Measurements from ENCODE around the gene ZDHHC1.

The ZDHHC1 gene, protein sequence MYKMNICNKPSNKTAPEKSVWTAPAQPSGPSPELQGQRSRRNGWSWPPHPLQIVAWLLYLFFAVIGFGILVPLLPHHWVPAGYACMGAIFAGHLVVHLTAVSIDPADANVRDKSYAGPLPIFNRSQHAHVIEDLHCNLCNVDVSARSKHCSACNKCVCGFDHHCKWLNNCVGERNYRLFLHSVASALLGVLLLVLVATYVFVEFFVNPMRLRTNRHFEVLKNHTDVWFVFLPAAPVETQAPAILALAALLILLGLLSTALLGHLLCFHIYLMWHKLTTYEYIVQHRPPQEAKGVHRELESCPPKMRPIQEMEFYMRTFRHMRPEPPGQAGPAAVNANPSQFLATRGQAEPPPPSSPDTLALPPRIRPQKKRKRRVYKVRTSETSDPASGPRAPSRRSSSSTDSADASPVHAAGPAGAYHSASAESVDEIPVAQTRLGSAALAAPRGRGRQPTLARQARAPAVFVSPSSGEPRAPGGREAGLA

DNA sequence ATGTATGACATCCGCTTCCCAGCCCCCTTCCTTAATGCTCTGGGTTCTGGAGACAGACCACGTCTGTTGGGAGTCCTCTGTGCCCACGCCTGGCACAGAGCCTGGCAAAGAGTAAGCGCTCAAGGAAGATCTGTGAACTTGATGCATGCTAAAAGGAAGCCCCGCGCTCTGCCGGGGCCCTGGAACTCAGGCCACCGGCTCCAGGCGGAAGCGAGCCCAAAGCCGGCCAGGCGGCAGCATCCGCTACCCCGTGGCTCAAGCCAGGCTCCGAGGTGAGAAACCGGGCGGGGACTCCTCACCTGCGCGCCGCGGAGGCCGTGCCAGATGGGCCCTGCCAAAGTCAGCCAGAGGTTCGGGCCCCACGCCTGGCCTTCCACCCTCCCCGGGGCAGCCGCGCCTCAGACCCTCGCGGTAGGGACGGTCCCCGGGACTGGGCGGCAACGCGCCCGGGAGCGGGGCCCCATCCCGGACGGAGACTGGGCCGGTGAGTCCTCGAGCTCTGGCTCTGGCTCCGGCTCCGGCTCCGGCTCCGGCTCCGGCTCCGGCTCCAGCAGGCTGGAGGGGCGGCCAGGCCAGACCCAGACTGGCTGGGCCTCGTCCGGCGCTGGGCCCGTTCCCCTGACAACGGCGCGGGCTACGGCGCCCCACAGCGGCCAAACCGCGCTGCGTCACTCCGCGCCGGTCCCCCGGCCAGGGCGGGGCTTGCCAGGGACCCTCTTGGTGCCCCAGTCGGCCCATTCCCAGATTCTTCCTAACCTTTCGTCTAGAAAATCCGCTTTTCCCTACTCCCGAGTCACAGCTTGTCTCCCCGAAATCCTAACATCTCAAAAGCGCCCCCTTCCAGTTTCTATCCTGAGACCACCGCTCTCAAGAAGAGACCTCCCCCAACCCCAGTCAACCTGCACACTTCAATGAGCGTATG lies at the start of gene ZDHHC1:
Gene ZDHHC1, minus strand, starts transcription at position 606 of the 922 bp plus-strand sequence. CDS start 8,702 bp downstream, outside the sequence.
- peak; percentile 25 for DNase-seq (ENCODE audit: low read depth)

DNA sequence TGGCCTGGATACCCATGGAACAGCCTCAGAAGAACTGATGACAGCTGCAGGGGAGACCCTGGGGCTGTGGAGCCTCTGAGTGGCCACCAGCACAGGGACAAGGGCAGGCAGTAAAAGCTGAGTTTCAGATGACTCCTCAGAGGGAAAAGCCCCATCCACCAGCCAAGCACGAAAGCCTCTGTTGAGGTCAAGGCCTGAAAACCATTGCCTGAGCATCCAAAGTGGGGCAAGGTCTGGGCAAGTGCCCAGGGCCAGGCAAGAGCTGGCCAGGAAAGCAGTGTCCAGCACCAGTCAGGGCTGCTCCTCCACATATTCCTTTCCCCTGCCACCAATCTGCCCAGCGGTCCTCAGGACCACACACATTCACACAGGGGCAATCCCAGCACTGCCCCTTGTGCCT lies 48.3 kb upstream of the ZDHHC1 start:
- no peak for DNase-seq (ENCODE audit: low read depth)

DNA sequence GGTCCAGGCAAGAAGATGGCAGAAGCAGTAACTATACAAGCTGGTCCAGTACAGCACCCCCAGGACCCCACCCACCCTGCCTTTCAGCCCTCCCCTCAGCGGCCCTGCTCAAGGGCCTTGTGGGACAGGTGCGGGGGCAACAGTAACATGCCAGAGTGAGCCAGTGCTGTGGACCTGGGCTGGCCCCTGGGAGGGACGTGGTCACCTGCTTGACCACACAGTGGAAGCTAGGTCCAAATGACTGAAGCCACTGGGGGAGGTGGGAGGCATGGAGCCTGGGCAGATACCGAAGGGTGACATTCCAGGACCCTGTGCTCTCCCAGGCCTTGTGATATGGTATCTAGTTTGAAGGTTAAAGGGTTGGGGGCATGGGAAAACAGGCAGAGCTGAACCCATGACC lies 47.4 kb upstream of the ZDHHC1 start:
- DNase-seq (ENCODE audit: low read depth), result no peak

DNA sequence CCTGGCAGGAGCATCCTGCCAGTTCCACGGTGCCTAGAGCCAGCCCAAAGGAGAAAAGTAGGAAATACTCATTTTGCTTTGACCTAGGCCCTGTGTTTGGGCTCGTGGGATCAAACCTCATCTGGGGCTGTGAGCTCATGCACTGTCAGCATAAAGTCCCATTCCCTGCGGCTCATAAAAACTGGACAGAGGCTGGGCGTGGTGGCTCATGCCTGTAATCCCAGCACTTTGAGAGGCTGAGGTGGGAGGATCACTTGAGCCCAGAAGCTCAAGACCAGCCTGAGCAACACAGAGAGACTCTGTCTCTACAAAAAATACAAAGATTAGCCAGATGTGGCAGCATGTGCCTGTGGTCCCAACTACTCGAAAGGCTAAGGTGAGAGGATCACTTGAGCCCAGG lies 46.8 kb upstream of the ZDHHC1 start:
- DNase-seq (ENCODE audit: low read depth), result no peak

DNA sequence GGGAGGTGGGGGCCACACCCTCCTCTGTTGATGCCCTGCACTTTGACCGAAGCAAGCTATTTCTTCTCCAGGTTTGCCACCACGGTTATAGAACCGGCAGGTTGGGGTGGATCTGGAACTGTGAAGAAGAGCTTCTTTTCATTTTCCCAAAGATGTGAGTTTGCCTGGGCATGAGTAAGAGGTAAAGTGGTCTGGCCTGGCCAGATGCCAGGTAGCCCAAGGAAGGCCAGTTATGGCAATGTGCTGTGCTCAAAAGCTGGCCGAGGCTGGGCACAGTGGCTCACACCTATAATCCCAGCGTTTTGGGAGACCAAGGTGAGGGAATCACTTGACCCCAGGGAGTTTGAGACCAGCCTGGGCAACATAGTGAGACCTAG lies 46.0 kb upstream of the ZDHHC1 start:
- DNase-seq (ENCODE audit: low read depth), result no peak

DNA sequence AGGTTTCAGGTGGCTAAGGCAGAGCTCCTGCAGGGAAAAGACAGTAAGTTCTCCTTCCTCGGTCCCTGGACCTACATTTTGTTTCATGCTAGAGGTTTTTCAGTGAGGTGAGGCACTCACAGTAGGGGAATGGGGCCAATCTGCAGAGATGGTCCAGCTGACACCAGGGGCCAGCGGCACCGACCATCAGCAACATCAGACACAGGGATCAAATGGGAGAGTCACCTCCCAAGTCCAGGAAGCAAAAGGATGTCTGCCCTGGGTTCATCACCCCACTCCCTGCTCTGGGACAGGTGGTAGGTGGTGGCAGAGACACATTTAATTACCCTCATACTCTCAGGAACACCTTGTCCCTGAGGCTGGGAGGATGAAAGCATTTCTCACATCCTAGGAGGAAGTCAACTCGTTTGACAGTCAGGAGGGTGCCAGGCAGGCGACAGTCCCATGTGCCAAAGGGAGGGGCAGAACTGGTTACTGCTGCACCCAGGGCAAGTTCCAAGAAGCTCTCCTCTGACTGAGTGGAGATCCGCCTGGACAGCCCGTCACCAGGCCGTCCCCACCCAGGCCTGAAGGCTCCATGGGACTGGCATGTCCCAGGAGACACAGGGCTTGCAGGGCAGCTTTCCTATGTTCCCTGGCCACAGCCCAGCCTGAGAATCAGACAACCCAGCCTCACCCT lies 45.5 kb upstream of the ZDHHC1 start:
- no peak for DNase-seq (ENCODE audit: low read depth)

DNA sequence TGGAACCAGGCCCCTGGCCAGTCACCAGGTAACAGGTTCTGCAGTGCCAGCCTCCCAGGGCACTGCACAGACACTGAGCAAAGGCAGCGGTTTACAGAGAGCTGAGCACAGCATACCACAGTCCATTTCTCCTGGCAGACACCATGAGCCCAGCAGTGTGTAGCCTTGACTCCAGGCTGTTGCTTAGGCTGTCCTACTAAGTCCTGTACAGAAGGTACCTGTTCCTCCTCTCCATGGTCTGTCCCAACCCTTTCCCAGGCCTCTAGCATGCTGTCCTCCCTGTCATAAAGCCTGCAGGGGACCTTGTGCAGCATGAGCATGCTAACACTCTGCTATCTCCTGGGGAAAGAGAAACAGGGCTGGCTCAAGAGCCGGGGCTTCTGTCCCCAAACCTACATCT lies 44.7 kb upstream of the ZDHHC1 start:
- DNase-seq (ENCODE audit: low read depth), result no peak

DNA sequence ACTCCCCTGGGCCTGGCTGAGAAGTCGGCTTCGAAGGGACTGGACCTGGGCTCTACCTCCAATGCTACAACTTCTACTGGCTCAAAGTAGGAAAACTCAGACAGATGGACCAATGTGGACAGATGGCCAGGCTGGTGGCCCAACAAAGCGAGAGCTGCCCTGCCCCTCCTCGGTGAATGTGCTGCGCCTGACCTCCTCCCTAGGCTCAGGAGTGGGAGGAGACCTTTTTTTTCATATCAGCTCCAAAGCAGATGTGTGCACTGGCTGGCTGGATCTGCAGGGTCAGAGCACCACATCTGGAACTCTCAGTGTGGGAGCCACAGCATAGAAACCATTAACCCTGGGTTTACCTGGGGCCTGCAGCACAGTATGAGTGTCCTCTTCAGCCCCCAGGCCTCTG lies 43.9 kb upstream of the ZDHHC1 start:
- no peak for DNase-seq (ENCODE audit: low read depth)

DNA sequence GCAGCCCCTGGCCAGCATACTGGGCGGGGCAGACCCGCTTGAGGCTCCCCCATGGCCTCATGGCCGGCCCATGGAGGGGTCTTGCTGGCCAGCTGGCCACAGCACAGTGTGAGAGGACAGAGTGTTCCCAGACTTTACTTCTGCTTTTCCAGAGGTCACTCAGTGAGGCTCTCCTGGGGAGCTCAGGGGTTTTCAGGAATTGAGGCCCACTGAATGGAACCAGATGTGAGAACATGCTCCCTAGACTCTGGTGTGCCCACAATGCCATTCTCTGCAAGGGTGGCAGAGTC lies 43.5 kb upstream of the ZDHHC1 start:
- no peak for DNase-seq (ENCODE audit: low read depth)

DNA sequence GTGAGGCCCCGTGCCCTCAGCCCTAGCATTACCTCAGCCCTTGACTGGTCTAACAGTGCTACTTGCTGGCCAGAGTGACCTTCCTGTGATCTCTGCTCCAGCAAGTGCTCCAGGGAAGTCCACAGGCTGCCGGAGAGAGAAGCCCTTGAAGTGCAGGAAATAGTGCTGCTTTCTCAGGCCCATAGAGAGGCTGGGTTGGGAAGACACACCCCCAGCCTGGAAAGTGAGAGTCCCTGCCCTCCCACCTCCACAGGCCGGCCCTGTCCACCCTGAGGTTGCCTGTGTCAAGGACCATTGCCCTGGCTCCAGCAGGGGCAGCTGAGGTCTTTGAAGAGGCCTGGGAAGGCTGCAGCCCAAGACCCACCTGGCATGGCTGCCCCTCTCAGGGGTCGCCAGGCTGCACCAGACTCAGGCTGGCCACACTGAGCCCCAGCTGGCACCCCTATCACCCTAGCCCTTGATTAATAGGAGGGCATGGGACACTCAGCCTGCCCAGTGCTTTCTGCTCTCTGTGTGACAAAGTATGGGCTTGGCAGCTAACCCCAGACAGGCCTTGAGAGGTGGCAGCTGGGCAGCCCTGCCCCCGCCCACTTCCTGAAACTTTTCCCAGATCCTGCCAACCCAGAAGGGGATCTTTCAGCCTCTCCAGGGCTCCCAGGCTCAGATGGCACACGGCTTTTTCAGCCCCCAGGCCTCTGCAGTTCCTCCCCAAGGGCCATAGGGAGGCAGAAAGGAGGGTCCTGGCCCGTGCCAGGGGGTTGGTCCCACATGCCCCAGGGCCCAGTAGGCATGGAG lies 43.0 kb upstream of the ZDHHC1 start:
- no peak for DNase-seq (ENCODE audit: low read depth)

DNA sequence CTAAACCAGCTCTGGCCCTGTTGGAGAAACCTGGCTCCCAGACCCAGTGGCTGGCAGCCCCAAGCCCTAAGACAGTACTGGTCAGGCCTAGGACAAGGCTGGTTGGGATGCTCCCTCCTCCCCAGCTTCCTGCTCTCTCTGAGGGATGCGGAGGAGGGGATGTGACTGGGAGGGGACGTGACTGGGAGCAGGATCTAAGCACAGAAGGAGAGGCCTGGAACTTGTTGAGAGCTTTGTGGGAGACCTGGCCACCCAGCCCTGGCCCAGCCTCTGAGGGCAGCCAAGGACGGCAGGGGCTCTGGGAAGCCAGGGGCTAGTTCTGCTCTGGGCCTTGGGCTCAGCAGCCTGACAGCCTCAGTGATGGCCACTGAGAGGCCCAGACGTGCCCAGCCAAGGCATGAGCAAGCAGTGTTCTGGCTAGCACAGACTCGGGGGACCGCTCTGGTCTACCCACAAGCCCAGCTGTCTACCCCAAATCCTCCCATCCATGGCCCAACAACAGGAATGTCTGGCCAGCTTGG lies 41.9 kb upstream of the ZDHHC1 start:
- no peak for DNase-seq (ENCODE audit: low read depth)

DNA sequence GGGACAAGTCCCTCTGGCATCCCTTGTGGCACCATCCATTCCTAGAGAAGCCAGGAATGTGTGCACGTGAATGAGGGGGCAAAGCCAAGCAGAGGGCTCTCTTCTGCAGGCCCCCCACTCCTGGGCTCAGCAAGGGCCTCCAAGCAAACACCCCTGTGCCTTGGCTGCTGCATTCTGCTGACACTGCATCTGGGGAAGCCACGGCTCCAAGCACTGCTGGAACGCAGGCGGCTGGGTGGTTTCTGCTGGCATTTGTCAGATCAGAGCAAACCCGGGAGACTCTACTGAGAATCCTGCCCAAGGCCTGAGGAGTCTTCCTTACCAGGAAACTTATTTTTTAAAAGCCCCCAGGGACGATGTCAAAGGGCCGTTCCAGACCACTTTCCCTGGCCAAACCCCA lies 41.3 kb upstream of the ZDHHC1 start:
- DNase-seq (ENCODE audit: low read depth), result no peak

DNA sequence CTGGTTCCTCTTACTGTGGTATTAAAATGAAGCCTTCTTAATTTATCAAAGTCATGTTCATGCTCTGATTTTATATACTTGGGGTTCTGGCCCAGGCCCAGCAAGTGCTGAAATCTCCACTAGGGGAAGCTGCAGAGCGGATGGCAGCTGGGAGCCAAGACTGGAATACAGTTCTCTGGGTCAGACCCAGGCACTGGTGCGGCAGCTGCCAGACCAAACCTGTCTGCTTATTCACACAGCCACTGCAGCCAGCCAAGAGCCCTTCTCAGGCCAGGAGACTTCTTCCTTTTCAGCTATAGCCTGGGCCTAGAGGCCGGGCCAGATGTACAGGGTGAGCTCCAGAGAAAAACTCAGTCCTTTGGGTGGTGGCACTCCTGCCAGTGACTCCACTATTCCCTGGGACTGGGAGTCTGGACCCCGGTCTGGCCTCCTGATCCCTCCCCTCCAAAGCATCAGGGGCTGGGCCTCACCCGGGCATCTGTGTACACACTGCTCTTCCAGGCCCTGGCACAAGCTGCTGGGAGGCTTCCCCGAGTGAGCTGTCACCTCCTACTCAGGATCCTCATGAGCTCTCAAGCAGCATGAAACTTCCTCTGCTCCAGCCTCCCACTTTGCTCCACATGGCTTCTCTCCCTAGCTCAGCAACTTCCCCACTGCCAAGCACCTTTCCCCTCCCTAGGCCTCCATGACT lies 40.3 kb upstream of the ZDHHC1 start:
- no peak for DNase-seq (ENCODE audit: low read depth)

DNA sequence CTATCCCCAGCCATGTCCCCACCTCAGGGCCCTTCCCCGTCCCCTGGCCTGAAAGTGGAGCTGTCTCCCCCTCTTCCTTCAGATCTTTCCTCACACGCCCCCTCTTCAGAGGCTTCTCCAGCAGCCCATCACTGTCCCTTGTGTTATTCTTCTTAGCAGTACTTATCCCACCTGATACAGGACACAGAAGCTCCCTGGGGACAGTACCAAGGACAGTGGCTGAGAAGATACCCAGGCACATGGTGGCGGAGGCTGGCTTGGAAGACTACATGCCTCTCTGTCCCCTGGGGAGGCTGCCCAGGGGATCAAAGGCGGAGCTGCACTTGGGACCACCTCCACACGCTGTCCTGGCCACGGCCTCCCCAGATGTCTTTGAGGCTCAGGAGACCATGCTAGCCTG lies 38.6 kb upstream of the ZDHHC1 start:
- no peak for DNase-seq (ENCODE audit: low read depth)

DNA sequence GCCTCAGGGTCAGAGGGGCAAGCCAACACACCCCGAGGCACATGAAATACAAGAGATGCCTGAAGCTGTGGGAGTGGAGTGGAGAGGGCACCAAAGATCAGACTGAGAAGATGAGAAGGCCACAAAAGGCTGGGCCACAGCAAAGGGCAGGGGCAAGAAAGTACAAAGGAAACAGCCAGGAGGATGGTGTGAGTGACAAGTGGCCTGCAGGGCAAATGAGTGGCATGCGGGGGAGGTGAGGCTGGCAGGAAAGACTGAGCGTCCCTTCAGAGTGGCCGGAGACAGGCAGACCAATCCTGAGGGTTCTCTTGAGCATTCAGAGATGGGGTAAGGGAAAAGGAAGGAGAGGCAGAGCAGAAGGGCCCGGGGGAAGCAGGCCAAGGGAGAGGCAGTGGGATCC lies 37.8 kb upstream of the ZDHHC1 start:
- no peak for DNase-seq (ENCODE audit: low read depth)

DNA sequence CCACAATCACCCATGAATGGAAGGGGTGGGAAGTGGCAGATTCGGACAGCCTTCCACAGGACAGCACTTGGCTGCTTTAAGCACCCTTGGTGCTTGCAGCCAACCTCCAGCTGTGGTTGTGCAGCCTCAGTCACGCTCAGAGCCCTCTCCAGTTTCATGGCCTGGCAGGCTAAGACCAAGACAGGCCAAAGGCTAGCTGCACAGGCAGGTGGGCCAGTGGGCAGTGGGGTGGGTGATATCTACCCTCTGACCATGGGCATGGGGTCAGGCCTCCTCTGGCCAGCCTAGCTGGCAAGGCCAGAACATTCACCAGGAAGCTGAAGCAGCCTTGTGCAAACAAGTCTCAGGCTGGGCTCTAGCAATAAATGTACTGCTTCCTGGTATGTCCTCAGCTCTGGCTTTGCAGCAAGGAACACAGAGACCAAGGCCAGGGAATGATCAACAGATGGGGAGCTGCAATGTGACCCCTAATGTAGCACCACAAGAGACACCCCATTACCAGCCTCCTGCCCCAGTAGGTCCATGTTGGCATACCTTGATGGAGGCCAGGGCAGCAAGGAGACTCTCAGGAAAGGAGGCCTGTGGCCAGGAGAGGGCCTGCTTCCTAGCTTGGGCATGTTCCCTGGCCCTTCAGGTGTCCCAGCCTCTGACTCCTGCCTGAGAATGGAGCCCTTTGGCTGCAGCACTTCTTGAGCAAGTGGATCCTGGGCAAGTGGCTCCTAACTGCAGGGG lies 35.6 kb upstream of the ZDHHC1 start:
- DNase-seq (ENCODE audit: low read depth), result no peak

DNA sequence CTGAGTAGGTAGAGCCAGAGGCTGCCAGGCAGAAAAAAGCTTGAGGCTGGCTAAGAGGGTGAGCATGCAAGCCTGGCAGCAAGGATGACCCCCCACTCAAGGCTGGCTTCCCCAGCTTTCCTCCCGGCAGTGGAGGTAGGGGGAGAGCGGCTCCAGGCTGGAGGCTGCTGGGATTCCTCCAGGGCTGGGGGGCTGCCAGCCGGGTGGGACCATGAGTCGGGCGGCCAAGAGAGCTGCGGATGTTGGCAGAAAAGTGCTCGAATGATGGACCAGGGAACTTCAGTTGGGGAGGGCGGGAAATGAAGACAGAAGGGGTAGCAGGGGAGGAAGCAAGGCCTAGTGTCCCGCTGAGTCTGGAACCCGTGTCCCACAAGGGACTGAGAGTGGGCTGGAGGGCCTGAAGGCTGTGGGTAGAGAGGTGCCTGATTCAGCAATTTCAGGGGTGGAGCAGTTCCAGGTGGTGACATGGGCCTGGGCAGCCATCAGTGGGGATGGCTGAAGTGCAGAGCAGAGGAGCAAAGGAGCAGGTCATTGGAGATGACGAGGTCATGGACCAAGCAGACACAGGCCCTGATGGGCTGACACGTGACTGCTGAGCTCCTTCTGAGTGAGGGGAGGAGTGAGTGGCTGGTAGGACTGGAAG lies 34.9 kb upstream of the ZDHHC1 start:
- no peak for DNase-seq (ENCODE audit: low read depth)

DNA sequence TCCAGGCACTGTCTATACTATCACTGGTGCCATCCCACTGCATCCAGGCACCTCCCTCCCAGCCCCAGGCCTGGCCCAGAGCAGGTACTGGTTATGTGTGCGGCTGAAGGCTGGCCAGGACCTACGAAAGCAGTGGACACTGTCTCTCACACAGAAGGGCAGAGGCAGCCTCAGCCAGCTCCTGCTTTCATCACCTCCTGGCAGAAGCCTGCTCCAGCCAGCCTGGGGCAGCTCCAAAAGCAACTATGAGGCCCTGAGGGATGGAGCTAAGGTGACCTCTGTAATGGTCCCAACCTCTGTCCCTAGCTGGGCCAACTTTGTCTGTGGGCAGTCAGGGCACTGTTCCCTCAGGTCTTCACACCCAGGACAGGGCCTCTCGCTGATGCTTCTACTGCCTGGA lies 33.5 kb upstream of the ZDHHC1 start:
- DNase-seq (ENCODE audit: low read depth), result no peak

DNA sequence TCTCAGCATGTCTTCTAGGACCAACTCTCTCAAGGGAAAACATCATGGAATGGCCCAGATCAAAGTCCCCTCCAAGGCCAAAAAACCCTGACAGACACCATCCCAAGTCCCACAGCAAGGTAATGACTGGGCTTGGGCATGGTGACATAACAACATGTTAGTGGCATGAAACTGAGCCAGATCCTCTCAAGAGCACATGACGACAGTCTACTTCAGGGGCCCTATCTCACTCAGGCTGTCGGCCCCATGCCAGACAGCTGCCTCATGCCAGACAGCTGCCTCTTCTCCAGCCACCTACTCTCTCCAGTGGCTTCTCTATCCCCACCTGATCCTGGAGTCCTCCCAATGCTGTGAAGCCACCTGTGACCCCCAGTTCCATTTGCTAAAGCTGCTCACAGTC lies 33.1 kb upstream of the ZDHHC1 start:
- DNase-seq (ENCODE audit: low read depth), result no peak

DNA sequence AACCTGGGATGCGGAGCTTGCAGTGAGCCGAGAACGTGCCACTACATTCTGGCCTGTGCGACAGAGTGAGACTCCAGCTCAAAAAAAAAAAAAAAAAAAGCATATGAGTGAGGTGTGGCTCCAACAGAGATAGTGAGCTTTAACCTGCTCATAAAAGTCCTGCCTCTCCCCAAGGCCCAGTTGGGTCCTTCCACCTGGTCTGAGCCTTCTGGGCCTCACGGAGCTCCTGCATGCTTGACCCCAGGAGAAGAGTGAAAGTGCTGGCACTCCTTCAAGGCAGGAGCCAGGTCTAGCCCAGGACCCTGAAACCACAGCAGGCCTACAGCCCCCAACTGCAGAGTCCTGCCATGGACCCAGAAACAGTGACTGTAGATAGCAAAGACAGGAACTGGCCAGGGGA lies 32.3 kb upstream of the ZDHHC1 start:
- no peak for DNase-seq (ENCODE audit: low read depth)

All from activated T-helper 9 cell treated with anti-CD3 and anti-CD28 coated beads, Interleukin-2, amount 50 U/mL, for 16 hours (primary cell).